GM18907 (cell line): ENCODE data around the gene MEIS2.

Experiments used
- ATAC-seq: cut with Tn5 transposase; IDR thresholded peaks from one replicate; pipeline ENCODE4 v1.9.1; 2021; ENCODE audit warnings: mild to moderate bottlenecking, moderate library complexity; ENCODE audit not compliant: unreplicated experiment

Gene MEIS2

GRCh38 chr15:36938764-36939163, 161.6 kb downstream of the MEIS2 start:
- ATAC-seq: no peak

GRCh38 chr15:36938131-36938530, 162.2 kb downstream of the MEIS2 start:
- ATAC-seq: no peak

- ATAC-seq: no peak
Observed at GRCh38 chr15:36936613-36937012, 163.7 kb downstream of the MEIS2 start.

GRCh38 chr15:36933255-36933990, 166.9 kb downstream of the MEIS2 start:
- ATAC-seq: no peak

DNA sequence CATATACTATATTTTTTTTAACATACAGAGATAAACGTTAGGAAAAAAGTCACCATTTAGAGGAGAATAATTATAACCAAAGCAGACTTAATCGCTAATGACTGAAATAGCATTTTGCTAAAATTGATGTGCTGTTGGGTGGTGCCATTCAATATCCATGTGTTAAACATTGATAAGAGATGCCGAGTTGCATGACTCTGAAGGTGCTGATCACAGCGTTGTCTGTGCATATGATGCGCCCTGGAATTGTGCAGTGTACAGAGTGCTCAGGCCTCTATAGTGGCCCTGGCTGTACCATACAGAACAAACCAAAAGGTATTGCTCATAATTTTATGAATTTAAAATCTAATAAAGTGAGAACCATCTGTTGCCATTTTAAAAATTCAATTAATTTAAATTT, 168.3 kb downstream of the MEIS2 start:
- no peak for ATAC-seq

GRCh38 chr15:36931434-36931833, 168.9 kb downstream of the MEIS2 start:
- no peak for ATAC-seq

DNA sequence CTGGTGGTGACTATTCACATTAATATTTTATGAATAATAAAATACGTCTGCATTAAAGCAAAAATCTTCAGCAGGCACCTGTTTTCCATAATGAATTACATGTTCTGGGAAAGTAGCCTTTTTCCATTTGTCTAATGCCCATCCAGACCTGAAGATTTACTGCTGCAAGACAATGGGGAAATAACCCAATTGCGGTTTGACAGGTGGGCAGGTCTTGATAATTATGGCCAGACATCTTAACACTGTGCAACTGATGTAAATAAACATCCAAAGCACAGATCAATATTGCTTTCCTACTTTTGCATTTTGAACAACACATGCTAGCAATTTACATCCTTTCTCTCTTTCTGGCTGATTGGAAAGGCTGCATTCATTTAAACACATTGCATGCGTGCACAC, 173.9 kb downstream of the MEIS2 start:
- ATAC-seq: no peak

DNA sequence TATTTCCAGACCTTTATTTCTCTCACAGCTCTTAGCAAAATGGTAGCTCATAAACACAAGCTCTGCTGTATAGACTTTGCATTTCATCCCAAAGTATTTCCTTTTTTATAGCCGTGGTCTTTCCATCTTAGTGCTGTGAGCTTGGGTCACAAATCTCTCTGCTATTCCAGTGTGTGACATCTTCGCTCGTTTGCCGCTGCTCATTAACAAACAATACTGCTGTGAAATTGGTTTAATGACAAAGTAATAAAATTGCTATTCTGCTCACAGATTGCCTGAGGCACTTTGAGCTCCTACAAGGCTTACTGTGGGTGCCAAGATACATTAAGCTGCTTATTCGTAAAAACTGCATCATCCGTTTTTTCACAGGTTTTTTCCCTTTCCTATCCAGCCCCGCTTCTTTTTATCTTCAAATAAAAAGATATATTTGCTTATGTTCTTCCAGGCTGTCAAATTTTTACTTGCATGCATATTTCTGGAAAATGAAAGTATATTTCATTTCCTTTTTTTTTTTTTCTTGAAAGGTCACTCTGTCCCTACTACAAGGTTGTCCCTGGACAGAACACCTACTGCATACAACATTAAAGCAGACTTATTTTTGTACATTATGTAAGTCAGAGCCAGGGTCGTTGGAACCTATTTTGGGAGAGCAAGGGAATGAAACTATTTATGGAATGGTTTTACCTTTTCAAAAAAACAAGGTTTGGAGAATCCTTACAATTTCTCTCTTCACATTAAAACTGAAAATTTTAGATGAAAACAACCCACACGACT, 174.5 kb downstream of the MEIS2 start:
- ATAC-seq: no peak

DNA sequence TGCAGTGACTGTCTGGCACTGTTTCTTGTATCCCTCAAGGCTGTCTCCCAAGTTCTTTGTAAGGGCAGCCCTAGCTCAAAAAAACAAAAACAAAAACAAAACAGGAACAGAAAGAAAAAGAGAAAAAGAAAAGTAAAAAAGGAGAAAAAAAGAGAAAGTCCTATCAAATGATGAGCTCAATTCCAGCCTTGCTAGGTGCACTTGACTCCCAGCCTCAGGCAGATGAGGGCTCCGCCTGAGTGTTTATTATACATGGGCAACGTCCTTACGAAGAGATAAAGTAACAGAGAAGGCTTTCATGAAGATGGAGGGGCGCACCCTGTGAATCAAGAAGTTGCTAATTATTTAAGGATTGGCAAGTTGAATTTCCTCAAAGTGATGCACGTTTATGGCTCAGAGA, 175.3 kb downstream of the MEIS2 start:
- no peak for ATAC-seq

DNA sequence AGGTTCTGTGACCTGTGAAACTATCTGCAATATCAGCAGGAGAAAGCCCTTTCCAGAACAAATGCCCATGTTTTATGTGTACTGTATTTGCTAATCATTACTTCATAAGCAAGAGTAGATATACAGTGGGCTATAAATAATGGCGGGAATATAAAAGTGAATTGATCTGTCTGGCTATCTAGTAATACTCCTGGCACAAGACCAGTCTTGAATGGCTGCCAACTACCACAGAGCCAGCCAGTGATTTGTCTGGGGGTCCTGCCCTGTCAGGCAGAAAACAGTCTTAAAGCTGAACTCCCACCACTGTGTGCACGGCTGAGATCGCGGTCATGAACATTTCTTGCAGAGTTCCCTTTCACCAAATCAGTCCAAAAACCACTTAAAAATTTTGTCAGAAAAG, 176.3 kb downstream of the MEIS2 start:
- no peak for ATAC-seq

DNA sequence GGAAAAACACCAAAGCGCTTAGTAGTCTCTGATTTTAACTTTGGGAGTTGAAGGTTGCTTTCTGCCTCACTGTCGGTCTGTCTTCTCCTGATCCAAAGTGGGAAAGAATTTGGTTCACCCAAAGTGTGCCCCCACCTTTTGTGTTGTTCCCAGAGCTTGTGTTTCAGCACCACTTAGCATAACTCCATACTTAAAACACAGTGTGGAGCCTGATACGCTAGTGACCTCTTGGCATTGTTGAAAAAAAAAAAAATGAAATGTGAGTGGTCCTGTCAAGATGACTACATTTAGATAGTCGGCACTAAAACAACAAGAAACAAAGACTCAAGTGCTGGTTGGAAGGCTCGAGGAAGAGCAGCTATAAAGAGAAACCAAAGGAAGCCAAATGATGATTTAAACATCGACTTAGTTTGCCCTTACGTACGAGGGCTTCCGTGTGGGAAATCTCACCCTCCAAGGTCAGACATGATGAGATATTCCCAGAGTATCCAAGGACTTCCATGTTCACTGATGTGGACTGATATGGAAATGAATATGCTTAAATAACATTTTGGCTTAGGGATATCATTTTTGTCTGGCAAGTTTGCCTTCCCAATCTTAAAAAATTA, 178.8 kb downstream of the MEIS2 start:
- no peak for ATAC-seq

DNA sequence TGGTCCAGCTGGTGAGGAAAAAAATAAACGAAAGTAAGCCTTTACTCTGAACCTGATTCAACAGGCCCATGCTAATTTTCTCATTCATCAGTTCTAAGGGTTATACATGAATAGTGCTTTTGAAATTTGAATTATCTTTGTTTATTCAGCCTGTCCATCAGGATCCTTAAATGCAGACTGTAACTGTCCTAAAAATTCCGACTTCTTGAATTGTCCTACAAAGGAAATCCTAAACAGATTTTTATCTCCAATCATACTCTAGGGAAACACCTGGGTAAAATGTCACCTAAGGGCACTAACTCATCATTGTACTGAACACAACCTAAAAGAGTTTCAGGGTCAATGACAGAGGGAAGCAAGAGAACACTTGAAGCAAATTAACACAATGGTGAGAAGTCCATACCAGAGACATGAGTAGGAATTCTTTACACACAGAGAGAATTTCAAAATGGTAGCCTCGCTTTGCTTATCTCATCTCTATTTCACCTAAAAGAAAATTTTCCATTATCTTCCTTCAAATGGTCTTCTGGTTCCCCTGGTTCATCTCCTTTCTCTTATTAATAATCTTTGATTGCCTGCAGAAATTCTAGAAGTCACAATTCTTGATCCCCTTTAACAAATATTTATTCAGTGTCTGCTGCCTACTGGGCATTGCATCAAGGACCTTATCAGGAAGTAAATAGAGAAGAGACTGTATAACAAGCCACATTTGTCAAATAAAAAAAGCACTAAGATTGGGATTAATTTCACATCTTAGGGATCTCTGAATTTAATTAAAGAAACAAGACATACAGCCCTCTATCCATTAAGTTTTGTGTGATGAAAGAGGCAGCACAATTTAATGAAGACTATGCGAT, 182.7 kb downstream of the MEIS2 start:
- no peak for ATAC-seq

- no peak for ATAC-seq
Observed at GRCh38 chr15:36914960-36915808, 185.2 kb downstream of the MEIS2 start.

DNA sequence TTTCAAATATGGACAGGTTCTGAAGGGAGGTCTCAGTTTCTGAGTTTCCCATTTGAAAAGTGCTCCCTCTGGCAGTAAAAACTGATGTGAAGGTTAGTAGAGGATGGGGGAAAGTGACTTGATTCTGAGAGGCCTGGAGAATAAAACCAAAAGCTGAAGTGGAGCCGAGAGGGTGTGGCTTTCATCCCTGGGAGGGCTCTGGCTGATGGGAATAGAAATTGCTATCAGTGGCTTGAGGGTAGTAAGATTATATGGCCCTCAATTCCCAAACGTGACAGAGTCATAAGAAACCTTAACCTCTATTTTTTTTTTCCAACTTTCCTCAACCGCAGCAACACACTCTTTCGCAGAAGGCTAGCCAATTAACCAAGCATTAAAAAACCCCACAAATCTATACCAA, 185.9 kb downstream of the MEIS2 start:
- ATAC-seq: no peak

DNA sequence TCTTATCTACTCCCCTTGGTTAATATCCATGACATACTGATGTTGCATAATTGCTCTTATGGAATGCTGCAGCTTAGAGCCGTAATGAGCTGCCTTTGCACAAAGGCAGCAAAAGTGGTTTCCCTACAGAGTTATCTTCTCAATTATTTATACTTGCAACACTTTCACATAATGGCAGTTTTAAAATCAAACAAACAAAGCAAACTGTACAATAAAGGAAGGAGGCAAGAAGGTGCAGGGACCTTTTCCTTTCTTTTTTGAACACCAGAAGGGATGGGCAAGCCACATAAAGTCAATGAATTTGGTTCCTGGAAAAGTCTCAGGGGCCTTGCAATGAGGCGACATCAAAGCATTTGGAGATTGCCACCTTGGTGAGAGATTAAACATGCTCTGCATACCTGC, 188.0 kb downstream of the MEIS2 start:
- no peak for ATAC-seq

- no peak for ATAC-seq
Observed at GRCh38 chr15:36911322-36911944, 188.9 kb downstream of the MEIS2 start.

DNA sequence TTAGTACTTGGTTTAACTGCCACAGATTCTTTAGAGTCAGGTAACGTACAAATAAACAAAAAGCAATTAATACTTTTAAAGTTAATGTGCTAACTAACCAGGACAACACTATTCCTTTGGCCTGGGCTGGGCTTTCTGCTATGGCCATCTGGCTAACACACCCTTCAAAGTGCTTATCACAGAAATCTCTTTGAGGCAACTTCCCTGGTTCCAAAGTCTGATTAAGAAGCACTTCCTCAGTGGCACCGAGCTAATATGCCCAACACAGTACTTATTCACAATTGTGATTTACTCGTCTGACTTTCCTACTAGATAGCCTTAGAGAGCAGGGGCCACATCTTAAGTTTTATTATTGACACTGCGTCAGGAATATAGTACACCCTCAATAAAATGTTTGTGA, 191.4 kb downstream of the MEIS2 start:
- ATAC-seq: no peak

DNA sequence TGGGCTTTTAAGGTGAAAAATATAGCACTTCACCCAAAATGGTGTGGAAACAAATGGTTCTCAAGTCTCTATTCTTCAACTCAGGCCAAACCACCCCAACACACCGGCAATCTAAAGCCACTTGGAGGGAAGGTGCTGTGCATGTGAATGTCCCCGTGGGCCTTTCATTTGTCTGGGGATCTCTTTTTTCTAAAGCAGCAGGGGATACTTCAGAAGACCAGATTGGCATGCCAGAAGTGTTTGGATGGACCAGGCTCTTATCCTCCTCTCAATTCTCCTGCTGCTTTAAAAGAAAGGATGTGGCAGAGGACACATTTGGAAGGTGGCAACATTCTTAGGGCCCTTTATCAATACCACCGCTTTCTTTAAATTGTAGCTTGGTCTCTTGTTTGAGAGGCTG, 193.1 kb downstream of the MEIS2 start:
- ATAC-seq: no peak

- ATAC-seq: no peak
Observed at GRCh38 chr15:36905908-36906307, 194.4 kb downstream of the MEIS2 start.

DNA sequence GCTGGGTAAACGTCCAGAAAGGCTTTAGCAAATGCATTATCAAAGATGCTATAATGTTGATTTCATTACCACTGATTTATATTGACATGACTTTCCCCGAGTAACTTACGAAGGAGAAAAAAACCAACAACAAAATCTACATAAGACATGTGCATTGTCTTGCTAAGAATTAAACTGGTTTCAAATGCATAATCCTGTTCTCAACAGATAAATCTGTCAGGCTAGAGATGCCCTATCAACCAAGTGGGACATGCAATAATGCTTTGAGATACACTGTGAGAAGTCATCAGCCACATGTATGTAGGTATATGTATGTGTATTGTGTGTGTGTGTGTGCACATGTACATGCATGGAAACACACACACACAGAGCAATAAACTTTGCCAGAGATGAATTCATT, 195.6 kb downstream of the MEIS2 start:
- no peak for ATAC-seq
